ENCODE results near the gene RPL27A.

Gene RPL27A

GRCh38 chr11:8702598-8702915 is 20.0 kb downstream of the RPL27A start:
- no peak for DNase-seq

DNA sequence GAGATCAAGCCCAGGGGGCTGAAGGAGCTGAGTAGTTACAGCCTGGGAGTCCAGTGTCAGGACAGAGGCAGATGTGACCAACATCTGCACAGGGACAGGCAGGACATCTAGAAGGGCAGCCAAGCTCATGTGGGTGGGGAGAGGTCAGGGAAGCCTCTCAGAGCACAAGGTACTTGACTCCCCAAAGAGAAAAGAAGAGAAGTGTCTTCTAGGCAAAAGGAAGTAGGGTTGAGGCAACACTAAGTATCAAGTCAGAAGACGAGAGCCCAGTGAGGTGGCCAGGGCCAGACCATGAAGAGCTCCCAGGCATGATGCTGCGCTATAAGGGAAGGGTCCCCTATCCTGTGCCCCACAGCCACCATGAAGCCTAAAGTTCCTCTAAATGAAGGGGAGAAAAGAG is 21.5 kb downstream of the RPL27A start:
- DNase-seq: no peak

DNA sequence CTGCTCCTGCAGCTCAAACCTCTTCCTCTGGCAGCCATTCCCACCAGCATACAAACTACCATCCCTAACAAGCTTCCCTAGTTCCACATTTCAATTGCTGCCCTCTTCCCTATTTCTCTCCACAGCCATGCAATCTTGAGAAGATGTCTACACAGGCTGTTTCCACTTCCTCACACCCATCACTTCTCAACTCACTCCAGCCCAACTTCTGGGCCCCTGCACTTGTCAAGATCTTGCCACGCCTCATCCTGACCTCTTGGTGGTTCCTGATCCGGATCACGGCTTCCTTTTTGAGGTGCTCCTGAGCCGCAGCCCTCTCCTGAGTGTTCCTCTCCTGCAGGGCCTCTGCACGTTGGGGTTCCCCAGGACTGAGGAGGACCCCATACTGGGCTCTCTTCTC is 22.6 kb downstream of the RPL27A start:
- DNase-seq: no peak

GRCh38 chr11:8706673-8707432 is 24.3 kb downstream of the RPL27A start:
- no peak for DNase-seq

DNA sequence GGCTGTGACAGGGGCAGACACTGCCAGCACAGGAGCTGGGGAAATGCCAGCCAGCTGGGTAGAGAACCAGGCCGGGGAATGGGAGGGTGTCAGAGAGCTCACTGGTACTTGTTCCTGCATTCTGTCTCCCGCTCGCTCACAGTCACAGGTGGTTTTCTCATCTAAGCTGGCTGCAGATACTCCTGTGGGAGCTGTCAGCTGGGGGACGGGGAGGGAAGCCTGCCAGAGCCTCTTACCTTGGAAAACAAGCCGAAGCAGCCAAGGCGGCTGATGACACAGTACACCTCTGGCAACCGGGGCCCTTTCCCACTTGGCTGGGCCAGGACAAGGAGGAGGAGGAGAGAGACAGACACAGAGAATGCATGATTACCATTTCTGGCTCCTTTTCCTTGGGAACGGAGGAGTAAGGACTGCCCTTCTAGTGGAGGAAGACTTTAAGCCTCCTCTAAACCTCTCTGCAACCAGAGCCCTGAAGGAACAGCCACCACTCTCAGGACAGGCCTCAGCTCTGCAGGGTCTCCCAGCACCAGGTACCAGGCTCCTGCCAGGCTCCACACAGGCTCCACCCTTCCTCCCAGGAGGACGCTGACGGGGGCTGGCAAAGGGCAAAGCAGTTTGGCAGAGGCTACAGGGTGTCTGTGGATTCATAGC is 25.1 kb downstream of the RPL27A start:
- no peak for DNase-seq

DNA sequence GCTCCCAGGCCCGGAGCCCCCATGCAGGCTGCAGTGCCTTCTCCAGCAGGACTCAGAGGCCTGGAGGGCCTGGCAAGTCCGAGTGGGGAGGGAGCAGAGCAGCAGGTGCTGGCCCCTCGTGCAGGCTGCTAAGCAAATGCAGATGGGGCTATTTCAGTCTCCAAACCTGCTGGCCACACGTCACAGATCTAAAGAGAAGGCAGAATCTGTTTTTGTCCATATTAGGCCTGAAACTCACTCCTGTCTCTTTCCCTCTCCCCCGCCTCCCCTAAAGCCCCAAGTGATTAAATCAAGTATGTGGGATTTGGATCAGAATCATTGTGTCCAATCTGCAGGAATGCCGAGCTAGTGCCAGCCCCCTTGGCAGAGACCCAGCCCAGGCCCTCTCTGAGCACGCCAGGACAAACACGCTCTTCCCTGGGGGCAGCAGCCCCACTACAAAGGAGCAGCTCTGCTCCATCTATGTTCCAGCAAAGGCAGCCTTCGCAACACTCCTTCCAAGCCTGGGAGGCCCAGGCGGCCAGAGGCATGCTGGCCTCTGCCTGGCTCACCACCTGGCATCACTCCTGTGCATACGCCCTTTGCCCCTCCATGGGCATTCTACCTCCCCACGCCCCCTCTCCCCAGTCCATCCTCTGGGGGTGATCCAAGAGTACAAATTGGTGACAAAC is 26.5 kb downstream of the RPL27A start:
- DNase-seq: no peak

- DNase-seq: no peak
These were observed 27.2 kb downstream of the RPL27A start for GRCh38 chr11:8709777-8710176.

- no peak for DNase-seq
These were observed 29.4 kb downstream of the RPL27A start for GRCh38 chr11:8711895-8712442.

DNA sequence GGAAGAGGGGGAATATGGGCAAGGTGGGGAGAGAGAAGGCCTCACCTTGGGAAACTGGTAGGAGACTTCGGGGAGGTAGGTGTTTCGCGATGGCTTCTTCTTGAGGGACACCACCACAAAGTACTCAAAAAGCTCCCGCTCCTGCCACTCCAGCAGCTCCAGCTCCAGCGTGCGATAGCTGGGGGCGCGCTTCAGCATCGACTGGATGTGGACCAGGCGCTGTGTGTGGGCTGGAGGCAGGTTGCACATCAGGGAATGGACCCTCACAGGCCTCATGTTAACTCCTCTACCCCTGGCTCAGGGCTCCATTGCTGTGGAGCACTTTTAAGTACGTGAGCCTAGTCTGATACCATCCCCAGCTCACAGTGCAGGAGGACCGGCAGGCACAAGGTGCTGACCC is 29.9 kb downstream of the RPL27A start:
- DNase-seq: no peak

GRCh38 chr11:8713760-8714454 is 31.3 kb downstream of the RPL27A start:
- DNase-seq: no peak

- DNase-seq: no peak
These were observed 32.1 kb downstream of the RPL27A start for GRCh38 chr11:8714622-8715225.

- DNase-seq: no peak
These were observed 32.9 kb downstream of the RPL27A start for GRCh38 chr11:8715501-8715900.

DNA sequence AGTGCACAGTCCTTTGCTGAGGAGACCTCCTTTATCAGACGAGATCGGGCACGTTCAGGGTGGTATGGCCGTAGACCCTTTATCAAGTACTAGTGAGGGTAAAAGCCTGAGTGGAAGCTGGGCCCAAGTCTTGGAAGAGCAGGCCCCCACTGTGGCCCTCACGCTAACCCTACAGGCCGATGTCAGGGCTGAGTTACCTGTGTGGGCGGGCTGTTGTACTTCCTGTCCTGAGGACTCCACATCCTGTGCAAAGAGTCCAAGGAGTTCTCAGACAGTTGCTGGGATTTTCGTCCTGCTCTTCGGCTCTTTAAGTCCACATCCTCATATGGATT is 34.9 kb downstream of the RPL27A start:
- no peak for DNase-seq

DNA sequence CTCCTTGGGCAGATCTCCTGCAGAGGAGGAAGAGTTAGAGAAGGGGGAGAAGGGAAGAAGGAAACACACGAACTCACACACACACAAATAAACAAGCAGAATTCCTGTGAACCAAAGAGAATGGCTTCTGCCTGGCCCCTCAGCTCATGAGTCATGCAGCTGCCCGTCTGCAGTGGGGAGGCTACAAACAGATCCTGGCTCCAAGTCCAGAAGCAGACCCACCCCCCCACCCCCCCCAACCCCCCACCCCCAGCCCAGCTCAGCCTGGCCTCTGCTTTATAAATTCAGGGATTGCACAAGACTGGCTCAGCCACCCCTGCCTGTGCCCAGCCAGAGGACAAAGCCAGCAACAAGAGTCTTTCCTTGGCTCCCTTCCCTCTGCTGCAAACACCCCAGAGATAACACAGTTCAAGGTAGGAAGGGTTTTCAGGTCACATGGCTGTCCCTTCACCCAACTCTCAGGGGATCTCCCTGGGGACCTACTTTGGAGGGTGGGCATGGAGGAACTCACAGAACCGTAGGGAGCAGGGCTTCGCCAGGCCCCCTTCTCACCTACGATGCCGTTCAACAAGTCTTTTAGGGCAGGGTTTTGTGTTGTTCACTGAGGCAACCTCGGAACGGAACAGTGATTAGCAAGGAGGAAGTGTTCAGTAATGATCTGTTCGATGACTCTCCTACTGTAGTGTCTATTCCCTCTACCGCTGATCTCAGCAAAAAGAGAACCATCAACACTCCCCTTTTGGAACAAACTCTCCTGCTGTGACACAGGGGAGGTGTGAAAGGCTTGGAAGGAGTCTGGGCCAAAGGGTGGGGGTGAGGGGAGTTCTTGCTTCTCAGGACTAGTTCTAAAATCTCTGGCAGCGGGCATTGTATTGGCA is 35.5 kb downstream of the RPL27A start:
- no peak for DNase-seq

- no peak for DNase-seq
These were observed 36.6 kb downstream of the RPL27A start for GRCh38 chr11:8719211-8719649.

DNA sequence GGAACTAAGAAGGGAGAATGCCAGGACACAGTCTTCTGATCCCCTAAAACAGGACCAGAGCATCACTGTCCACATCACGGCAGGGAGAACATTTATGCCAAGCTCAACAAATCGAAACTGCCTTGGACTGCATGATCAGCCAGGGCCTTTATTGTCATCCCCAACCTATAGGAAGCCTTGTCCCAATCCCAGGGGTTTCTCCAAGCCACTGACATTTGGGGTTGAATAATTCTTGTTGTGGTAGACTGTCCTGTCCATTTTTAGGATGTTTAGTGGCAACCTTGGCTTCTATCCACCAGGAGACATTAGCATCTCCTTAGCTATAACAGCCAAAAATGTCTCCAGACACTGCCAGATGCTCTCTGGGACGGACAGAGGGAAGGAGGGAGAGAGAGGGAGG is 37.1 kb downstream of the RPL27A start:
- DNase-seq: no peak

DNA sequence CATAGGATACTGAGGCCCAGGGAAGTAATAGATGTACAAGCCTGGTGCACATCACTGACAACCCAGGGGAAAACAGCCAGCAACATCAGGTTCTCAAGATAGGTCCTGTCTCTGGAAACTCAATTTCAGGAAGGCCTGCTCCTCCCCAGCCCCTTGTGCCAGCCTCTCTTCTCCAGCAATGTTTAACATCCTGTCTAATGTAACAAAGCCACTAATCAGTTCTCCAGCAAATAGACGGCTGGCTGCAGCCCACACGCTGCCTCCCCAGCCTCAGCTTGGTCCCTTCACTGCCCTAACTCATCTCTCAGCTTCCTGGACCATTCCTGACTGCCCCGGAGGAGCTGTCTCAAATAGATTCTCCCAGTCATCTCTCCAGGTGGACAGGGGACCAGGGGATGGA is 37.8 kb downstream of the RPL27A start:
- DNase-seq: no peak

GRCh38 chr11:8720868-8721608 is 38.4 kb downstream of the RPL27A start:
- no peak for DNase-seq

GRCh38 chr11:8721609-8722500 is 39.3 kb downstream of the RPL27A start:
- no peak for DNase-seq

GRCh38 chr11:8722809-8723208 is 40.2 kb downstream of the RPL27A start:
- no peak for DNase-seq

Measured in AML-193 (cell line).